Fibroblast of villous mesenchyme (primary cell): ENCODE measurements around the gene RAB10. TPM values are rescaled to one million over a fixed set of nuclear protein-coding genes. Genes with fewer than 3 reads are reported as not detected.

Experiments used
- DNase-seq: peaks from one replicate; pipeline ENCODE4 v3.0.0-alpha.2; 2010; ENCODE audit warnings: low read depth
- H3K4me3 ChIP-seq: 2 replicates; pipeline ENCODE4 v1.5.1; 2011; ENCODE audit warnings: low read depth, mild to moderate bottlenecking, low read length
- CTCF ChIP-seq: IDR thresholded peaks from 2 replicates; pipeline ENCODE4 v1.5.1; 2012; ENCODE audit warnings: low read depth, mild to moderate bottlenecking, low read length; ENCODE audit not compliant: insufficient read depth
- small RNA-seq: library from RNA; depleted of rRNA; stranded (forward); fragments of <200 nt; gene quantifications from one replicate; pipeline ENCODE3, GENCODE V24; 2012
- total RNA-seq: library from RNA; depleted of rRNA; stranded (reverse); fragments of >200 nt; gene quantifications from 2 replicates; pipeline ENCODE4 v1.2.3, GENCODE V29; 2012

RAB10 gene
- total RNA-seq, 1 donor: 128 TPM

DNA sequence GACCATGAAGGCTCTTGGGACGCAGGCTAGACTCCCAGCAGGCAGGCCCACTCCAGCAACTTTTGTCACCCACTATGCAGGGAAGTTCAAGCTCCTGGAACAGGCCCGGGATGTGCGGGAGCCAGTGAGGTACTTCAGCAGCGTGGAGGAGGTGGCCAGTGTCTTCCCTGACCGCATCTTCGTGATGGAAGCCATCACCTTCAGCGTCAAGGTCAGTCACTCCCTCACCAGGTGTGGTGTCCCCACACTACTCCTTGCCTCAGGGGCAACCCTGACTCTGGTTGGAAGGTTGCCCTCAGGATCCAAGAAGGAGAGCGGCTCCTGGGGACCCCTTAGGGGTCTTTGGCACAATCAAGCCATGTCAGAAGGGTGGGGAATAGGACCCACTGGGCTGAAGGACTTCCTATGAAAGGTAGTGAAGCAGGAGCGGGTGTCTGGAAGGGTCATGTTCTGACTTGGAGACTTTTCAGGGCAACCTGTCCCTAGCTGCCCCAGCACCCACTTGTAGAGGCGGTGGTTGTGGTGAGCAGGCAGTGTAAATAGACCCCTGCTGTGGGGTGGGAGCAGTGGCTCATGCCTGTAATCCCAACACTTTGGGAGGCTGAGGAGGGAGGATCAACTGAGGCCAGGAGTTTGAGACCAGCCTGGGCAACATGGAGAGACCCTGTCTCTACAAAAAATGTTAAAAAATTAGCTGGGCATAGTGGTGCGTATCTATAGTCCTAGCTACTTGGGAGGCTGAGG, 149.2 kb downstream of the RAB10 start:
- no peak for TF ChIP-seq CTCF
- H3K4me3 ChIP-seq: no peak overlapping the region
- no peak for DNase-seq

- peak overlapping the region; percentile 56 for H3K4me3 ChIP-seq
- no peak for TF ChIP-seq CTCF
- DNase-seq: no peak
These were observed 150.2 kb downstream of the RAB10 start for GRCh38 chr2:26184121-26184520.

DNA sequence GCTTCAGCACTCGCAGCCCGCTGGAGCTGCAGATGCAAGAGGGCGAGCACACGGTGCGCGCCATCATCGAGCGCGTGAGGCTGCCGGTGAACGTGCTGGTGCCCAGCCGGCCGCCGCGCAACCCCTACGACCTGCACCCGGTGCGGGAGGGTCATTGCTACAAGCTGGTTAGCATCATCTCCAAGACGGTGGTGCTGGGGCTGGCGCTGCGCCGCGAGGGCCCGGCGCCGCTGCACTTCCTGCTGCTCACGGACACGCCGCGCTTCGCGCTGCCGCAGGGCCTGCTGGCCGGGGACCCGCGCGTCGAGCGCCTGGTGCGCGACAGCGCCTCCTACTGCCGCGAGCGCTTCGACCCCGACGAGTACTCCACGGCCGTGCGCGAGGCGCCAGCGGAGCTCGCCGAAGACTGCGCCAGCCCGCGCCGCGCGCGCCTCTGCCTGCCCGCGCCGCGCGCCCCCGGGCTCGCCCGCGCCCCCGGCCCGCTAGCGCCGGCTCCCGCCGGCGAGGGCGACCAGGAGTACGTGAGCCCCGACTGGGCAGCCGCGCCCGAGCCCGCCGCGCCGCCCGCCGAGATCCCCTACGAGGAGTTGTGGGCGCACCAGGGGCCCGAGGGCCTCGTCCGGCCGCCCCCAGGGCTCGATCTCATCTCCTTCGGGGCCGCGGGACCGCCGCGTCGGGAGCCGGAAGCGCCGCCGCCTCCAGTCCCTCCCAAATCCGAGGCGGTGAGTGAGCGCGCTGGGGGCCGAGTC, 150.8 kb downstream of the RAB10 start:
- DNase-seq: peak; percentile 86
- TF ChIP-seq CTCF: peak; percentile 56
- H3K4me3 ChIP-seq: peak overlapping the region; percentile 69

DNA sequence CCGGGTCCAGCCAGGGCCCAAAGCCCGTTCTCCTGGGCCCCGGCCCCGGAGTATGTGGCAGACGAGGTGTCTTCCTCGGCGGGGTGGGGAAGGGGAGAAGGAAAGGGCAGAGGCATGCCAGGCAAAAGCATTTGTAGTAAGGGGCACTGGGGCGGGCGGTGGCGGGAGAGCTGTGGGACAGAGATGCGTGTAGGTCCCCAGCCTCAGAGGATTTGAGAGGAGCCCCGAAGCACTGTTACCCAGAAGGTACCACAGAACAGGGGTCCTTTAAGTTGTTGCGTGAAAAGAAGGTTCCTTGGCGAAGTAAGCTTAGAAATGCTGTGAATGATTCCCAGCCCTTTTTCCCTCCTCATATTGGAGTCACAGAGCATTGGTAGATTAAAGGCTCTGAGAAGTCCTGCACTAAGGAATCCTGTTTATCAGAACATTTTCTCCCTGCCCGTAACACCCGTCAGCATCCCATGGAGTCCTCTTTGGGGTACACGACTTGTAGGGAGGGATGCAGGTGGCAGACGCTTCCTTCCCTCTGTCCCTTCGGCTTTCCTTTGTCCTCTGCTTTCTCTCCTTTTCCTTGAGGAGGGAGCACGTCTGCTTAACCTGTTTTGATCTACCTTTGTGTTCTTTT, 151.5 kb downstream of the RAB10 start:
- H3K4me3 ChIP-seq: peak overlapping the region; percentile 69
- no peak for TF ChIP-seq CTCF
- DNase-seq: peak; percentile 17

GRCh38 chr2:26185954-26186770, 152.3 kb downstream of the RAB10 start:
- DNase-seq: no peak
- TF ChIP-seq CTCF: no peak
- peak overlapping the region; percentile 69 for H3K4me3 ChIP-seq

Small RNA genes lying within 50 kb of the gene (small RNA-seq; reads per million reads assigned to genes)
- not detected for gene RNU6-942P
- gene UQCRHP2: not detected

Other genes with a start within 250 kb of the RAB10 start
- gene ASXL2, start 155.6 kb upstream of the RAB10 start, total RNA-seq: 10.3 and 13.8 TPM in 2 replicates
- 9.9 and 12.2 TPM in 2 replicates for gene KIF3C, start 51.6 kb upstream of the RAB10 start, total RNA-seq
- gene GAREM2, start 139.0 kb downstream of the RAB10 start, total RNA-seq: 0.97 and 2.2 TPM in 2 replicates
- 120 and 122 TPM in 2 replicates for gene HADHA, start 210.5 kb downstream of the RAB10 start, total RNA-seq
- gene HADHB, start 210.9 kb downstream of the RAB10 start, total RNA-seq: 80.5 and 106 TPM in 2 replicates